DND-41 (cell line): Measurements from ENCODE around the gene EYS.
"Not testable (repeated sequence)": the region's sequence is repeated elsewhere in the genome, so short reads cannot be mapped to it uniquely, and the experiment has no call there.

Source experiments
- ATAC-seq: fragments of 200-7000 bp; cut with Tn5 transposase; 3 replicates; pipeline ENCODE4 v1.9.1; 2021; ENCODE audit warnings: low read depth; ENCODE audit not compliant: insufficient read depth
- DNase-seq: peaks from one replicate; pipeline ENCODE4 v3.0.0-alpha.2; 2020
- H2AFZ ChIP-seq: 2 replicates; pipeline ENCODE4 v1.6.0; 2012; ENCODE audit warnings: low read depth, low read length
- H3K27ac ChIP-seq: 2 replicates; pipeline ENCODE4 v1.5.1; 2012; ENCODE audit warnings: low read length, inconsistent platforms
- H3K27me3 ChIP-seq: fragments of 200-600 bp; sonication (generic); 2 replicates; pipeline ENCODE4 v1.6.0; 2012; ENCODE audit warnings: low read length, mild to moderate bottlenecking, inconsistent platforms; ENCODE audit not compliant: insufficient read depth, poor library complexity
- H3K36me3 ChIP-seq: 2 replicates; pipeline ENCODE4 v1.5.1; 2012; ENCODE audit warnings: low read length, inconsistent platforms; ENCODE audit not compliant: insufficient read depth
- H3K4me1 ChIP-seq: 2 replicates; pipeline ENCODE4 v1.5.1; 2012; ENCODE audit warnings: mild to moderate bottlenecking, low read length; ENCODE audit not compliant: insufficient read depth
- H3K4me2 ChIP-seq: 2 replicates; pipeline ENCODE4 v1.6.0; 2012; ENCODE audit warnings: mild to moderate bottlenecking, moderate library complexity, low read length, inconsistent platforms; ENCODE audit not compliant: insufficient read depth
- H3K4me3 ChIP-seq, 2 experiments: fragments of 200-600 bp in 1 of 2; shearing (Covaris generic) in 1 of 2; 2 replicates each; pipeline ENCODE4 v1.5.1; 2012 to 2016; ENCODE audit warnings: inconsistent platforms in 2 of 2, low read length in 2 of 2, mild to moderate bottlenecking in 2 of 2, low read depth in 1 of 2, moderate library complexity in 1 of 2
- H3K79me2 ChIP-seq: 2 replicates; pipeline ENCODE4 v1.6.0; 2012; ENCODE audit warnings: low read length, inconsistent platforms; ENCODE audit not compliant: insufficient read depth
- H3K9ac ChIP-seq: 2 replicates; pipeline ENCODE4 v1.6.0; 2012; ENCODE audit warnings: low read depth, mild to moderate bottlenecking, inconsistent platforms, low read length, moderate library complexity
- H3K9me3 ChIP-seq: 2 replicates; pipeline ENCODE4 v1.5.1; 2012; ENCODE audit warnings: low read length, moderate library complexity, mild to moderate bottlenecking, inconsistent platforms; ENCODE audit not compliant: insufficient read depth, severe bottlenecking
- H4K20me1 ChIP-seq: 2 replicates; pipeline ENCODE4 v1.6.0; 2012; ENCODE audit warnings: low read length; ENCODE audit not compliant: insufficient read depth
- EZH2 ChIP-seq: IDR thresholded peaks from 3 replicates; pipeline ENCODE4 v1.6.1; 2012; ENCODE audit warnings: borderline replicate concordance, low read depth, mild to moderate bottlenecking, moderate library complexity, low read length, inconsistent platforms; ENCODE audit not compliant: severe bottlenecking
- TF ChIP-seq, protein P1 (sequence below): IDR thresholded peaks from 2 replicates; pipeline ENCODE4 v1.5.1; 2012; ENCODE audit warnings: borderline replicate concordance, low read length, moderate library complexity, mild to moderate bottlenecking; ENCODE audit not compliant: poor library complexity, severe bottlenecking; ENCODE audit errors: extremely low read depth

Gene EYS

DNA sequence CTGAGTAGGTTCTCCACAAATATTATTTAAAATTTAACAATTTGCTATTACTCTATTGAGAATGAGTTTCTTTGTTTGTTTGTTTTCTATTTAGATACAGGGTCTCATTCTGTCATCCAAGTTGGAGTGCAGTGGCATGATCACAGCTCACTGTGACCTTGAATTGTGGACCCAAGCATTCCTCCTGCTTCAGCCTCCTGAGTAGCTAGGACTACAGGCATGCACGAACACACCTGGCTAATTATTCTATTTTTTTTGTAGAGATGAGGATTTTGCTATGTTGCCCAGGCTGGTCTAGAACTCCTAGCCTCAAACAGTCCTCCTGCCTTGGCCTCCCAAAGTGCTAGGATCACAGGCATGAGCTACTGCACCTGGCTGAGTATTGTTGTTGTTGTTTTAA is 1949.2 kb downstream of the EYS start:
- ATAC-seq (no peak), DNase-seq (no peak)
- H3K36me3 ChIP-seq = no peaks in the 10 kb centered on the region
- no peaks in the 10 kb centered on the region for H3K4me1 ChIP-seq
- TF ChIP-seq, protein P1, sequence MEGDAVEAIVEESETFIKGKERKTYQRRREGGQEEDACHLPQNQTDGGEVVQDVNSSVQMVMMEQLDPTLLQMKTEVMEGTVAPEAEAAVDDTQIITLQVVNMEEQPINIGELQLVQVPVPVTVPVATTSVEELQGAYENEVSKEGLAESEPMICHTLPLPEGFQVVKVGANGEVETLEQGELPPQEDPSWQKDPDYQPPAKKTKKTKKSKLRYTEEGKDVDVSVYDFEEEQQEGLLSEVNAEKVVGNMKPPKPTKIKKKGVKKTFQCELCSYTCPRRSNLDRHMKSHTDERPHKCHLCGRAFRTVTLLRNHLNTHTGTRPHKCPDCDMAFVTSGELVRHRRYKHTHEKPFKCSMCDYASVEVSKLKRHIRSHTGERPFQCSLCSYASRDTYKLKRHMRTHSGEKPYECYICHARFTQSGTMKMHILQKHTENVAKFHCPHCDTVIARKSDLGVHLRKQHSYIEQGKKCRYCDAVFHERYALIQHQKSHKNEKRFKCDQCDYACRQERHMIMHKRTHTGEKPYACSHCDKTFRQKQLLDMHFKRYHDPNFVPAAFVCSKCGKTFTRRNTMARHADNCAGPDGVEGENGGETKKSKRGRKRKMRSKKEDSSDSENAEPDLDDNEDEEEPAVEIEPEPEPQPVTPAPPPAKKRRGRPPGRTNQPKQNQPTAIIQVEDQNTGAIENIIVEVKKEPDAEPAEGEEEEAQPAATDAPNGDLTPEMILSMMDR = no peak
- TF ChIP-seq EZH2 = no peak
- no peak overlapping the region for H3K4me3 ChIP-seq
- no peak overlapping the region for H2AFZ ChIP-seq
- peaks cover 5% of the 10 kb centered on the region for H3K9me3 ChIP-seq
- H3K9ac ChIP-seq = no peak overlapping the region
- H3K4me2 ChIP-seq = no peak overlapping the region
- no peaks in the 10 kb centered on the region for H3K79me2 ChIP-seq
- H3K27me3 ChIP-seq = no peaks in the 10 kb centered on the region
- no peak overlapping the region for H3K27ac ChIP-seq
- H4K20me1 ChIP-seq = no peaks in the 10 kb centered on the region

DNA sequence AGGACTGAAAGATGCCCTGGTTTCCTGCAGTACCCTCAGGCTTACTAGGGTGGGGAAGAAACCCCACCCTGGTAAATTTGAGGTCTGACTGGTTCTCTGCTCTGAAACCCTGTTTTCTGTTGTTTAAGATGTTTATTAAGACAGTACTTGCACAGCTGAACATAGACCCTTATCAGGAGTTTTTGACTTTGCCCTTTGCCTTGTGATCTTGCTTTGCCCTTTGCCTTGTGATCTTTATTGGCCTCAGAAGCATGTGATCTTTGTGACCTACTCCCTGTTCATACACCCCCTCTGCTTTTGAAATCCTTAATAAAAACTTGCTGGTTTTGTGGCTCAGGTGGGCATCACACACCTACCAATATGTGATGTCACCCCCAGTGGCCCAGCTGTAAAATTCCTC is 1949.8 kb downstream of the EYS start:
- H3K27ac ChIP-seq, H3K36me3 ChIP-seq, H3K4me3 ChIP-seq, H2AFZ ChIP-seq, H4K20me1 ChIP-seq, H3K9me3 ChIP-seq, H3K4me2 ChIP-seq, H3K27me3 ChIP-seq, DNase-seq, ATAC-seq, H3K9ac ChIP-seq, H3K4me1 ChIP-seq, H3K79me2 ChIP-seq: not testable (repeated sequence)

DNA sequence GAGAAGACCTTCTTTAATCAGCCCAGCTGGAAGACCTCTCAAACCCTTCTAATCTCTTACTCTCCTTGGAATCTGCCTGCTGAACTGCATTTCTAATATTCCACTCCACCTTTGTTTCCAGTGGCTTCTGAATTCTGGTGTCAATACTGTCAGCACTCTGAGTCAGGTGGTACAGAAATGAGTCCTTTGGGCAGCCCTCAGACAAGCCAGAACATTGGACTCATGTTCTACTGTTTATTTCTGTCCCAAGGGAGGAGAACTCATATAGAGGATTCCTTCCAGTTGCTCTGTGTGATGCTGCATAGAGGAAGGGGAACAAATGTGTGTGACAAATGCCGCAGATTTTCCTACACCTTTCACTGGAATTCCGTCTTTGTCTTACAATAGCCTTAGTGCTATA is 1956.6 kb downstream of the EYS start:
- no peak overlapping the region for H3K27ac ChIP-seq
- no peaks in the 10 kb centered on the region for H4K20me1 ChIP-seq
- TF ChIP-seq, protein P1 = no peak
- no peak for TF ChIP-seq EZH2
- DNase-seq = no peak
- no peak for ATAC-seq
- no peak overlapping the region for H3K4me3 ChIP-seq
- H3K79me2 ChIP-seq = no peaks in the 10 kb centered on the region
- H3K36me3 ChIP-seq = no peaks in the 10 kb centered on the region
- H3K9ac ChIP-seq = no peak overlapping the region
- H2AFZ ChIP-seq = no peak overlapping the region
- no peaks in the 10 kb centered on the region for H3K27me3 ChIP-seq
- no peaks in the 10 kb centered on the region for H3K4me1 ChIP-seq
- no peaks in the 10 kb centered on the region for H3K9me3 ChIP-seq
- H3K4me2 ChIP-seq = no peak overlapping the region

DNA sequence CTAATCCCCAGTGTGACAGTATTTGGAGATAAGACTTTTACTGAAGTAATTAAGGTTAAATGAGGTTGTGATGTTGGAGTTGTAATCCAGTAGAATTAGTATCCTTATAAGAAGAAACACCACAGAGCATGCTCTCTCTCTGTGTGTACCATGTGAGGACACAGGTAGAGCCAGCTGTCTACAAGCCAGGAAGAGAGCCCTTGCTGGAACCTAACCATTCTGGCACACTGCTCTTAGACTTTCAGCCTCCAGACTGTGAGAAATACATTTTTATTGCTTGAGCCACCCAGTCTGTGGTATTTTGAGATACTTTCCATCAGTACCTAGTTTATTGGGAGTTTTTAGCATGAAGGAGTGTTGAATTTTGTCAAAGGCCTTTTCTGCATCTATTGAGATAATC is 1961.2 kb downstream of the EYS start:
- no peak overlapping the region for H3K4me3 ChIP-seq
- no peaks in the 10 kb centered on the region for H3K9me3 ChIP-seq
- no peak for DNase-seq
- H3K4me1 ChIP-seq = no peaks in the 10 kb centered on the region
- no peak overlapping the region for H2AFZ ChIP-seq
- no peak for TF ChIP-seq EZH2
- TF ChIP-seq, protein P1 = no peak
- no peaks in the 10 kb centered on the region for H3K79me2 ChIP-seq
- no peak overlapping the region for H3K4me2 ChIP-seq
- H4K20me1 ChIP-seq = no peaks in the 10 kb centered on the region
- no peak for ATAC-seq
- no peaks in the 10 kb centered on the region for H3K27me3 ChIP-seq
- no peak overlapping the region for H3K9ac ChIP-seq
- no peak overlapping the region for H3K27ac ChIP-seq
- no peaks in the 10 kb centered on the region for H3K36me3 ChIP-seq
